Nucleus accumbens (tissue), 56 donors: Measurements from ENCODE around the gene ACVR2B.

Source experiments
- DNase-seq, 56 donors: peaks; one replicate each; lab custom pipeline; 2025; lab: John Stamatoyannopoulos, UW

ACVR2B gene

DNA sequence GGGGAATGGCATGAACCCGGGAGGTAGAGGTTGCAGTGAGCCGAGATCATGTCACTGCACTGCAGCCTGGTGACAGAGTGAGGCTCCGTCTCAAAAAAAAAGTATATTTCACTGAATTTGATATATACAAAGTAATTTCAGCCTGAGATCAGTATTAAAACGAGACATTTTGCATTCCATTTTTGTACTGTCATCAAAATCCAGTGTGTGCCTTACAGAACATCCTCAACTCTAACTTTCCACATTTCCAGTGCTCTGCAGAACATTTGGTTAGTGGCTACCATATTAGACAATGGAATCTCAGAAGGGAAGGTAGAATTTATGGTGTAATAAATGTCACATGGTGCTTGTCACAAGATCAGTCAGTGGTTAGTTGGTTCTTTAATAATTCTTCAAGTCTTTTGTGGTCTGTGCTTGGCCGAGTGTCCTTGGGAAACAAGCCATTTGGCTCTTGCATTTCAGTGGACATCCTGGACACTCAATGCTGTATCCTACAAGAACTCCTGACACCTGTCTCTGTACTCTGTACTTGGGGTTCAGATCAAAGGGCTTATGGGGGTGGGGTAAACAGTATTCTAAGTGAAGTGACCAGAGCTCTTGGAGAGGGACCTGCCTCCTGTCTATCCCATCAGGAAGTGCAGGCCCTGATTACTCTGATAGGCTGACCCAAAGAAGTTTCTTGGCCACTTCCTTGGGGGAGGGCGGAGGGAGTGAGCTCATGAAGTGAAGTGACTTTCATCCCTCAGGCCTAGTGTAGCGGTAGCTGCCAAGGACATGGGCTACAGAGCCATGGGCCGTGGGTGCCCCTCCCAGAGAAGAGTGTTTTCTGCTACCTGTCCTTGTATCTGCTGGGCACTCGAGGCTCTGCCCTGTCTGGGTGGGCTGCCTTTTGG is 3.7 kb downstream of the ACVR2B start:
- DNase-seq = no peak

DNA sequence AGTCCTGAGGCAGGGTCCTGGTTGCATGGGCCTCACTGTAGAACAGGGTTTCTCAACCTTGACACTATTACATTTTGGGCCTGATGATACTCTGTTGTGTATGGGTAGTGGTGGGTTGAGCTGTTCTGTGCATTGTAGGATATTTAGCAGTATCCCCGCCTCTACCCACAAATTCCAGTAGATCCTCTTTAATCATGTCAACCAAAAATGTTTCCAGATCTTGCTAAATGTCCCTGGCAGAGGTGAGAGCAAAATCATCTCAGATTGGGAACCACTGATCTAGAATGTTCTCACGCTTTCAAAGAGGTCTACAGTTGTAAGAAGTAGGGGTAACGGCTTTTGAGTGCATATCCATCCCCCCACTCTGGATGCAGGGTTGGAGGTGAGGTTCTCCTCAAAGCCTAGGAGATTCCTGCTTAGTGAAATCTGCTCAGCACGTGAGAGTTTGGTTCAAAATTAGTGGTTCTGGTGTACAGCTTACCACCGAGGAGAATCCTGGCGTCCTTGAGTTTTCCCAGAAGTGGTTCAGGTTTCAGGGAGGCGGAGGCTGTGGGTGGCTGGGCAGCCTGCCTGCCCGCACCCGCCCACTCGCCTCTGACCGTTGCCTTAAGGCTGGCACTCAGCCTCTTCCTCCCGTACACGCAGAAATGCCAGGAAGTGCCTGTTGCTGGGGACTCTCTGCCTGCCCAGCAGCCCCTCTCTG is 5.3 kb downstream of the ACVR2B start:
- DNase-seq = no peak

DNA sequence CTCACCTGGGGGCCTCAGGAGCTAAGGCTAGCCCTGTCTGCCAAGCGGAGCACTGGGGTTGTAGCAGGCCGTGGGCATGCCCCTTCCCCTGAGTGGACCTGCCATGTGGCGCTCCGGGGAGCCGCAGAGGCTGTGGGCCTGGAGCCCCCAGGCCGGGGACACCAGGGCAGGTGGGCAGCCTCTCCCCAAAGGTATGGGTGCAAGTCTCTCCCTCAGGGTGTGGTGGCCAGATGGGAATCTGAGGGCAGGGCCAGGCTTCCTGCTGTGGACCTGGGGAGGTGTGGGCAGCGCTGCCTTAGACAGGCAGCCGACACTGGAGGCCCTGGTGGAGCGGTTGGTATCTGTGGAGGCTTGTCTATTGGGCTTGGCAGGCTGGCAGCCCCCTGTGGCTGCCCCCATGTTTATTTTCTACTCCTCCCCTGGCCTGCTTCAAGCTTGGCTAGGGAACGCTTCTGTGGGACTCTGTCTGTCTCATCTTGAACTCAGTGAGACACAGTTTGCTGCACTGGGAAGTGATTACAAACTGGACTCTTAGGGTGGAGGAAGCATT is 5.9 kb downstream of the ACVR2B start:
- no peak for DNase-seq

DNA sequence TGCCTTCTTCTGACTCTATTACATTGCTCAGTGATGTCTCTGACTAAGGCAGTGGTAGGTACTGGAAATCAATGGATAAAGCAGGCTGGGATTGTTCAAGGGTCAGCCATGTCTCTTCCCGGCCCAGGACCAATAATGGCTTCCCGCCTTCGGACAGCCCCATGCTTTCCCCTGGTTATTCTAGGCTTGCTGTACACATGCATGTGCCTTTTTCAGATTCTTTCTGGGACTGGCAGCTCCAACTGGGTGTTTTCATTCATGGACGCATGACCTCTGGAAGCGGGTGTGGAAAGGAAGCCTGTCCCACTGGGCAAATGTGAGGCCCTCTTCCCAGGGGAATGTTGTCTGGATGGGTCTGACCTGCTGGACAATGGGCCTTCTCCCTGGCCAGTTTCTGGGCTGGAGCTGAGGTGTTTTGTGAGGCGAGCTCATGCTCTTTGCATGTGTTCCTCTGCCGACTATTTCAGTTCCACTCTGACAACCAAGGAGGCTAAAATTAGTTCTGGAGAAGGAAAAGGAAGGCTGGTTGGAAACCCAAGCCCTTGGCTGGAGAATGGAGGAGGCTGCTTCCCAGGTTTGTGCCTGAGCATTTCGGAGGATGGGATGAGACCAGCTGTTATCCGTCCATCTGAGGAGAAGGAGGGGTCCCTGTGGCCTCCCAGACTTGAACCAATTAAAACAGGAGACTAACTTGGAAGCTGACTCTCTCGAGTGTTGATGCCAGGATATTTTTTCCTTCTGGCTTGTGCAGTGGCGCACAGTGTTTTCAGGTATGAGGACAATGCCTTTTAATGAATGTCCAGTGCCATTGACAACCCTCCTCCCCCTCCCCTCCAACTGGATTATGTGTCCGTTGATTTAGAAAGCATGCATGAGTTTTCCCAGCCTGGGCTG is 6.9 kb downstream of the ACVR2B start:
- no peak for DNase-seq

DNA sequence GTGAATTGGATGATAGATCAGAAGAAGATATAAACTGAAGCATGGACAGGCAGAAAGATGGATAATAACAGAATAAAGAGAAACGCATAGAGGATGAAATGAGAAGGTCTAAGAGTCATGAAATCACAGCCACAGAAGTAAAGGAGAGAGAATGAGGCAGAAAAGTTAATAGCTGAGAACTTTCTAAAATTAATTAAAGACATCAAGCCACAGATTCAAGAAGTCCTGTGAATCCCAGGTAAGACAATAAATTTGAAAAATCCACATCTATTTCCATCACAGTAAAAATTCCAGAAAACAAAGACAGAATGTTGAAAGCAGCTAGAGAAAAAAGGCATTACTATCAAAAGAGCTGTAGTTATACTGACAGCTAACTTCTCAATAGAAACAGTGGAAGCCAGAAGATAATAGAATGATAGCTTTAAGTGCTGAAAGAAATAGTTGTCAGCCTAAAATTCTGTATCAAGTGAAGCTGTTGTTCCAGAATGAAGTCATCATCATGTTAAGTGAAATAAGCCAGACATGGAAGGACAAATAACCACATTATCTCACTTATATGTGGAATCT is 12.0 kb downstream of the ACVR2B start:
- DNase-seq = no peak

DNA sequence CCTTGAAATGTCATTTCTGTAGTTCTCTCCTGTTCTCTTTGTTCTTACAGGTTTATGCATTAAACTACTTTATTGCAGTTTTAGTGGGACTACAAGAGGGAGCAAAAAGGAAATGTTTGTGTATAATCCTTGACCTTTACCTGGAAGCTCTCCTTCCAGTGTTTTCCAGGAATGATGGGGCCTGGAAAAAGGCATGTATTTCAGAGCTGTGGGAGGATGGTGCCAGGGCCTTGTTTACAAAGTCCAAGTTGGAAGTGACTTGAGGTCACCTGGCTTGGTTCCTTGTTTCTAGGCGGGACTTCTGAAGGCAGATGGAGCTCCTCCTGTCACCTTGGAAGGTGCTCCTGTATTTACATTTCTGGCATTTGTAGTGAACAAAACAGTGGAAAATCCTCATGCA is 15.1 kb downstream of the ACVR2B start:
- DNase-seq = no peak

DNA sequence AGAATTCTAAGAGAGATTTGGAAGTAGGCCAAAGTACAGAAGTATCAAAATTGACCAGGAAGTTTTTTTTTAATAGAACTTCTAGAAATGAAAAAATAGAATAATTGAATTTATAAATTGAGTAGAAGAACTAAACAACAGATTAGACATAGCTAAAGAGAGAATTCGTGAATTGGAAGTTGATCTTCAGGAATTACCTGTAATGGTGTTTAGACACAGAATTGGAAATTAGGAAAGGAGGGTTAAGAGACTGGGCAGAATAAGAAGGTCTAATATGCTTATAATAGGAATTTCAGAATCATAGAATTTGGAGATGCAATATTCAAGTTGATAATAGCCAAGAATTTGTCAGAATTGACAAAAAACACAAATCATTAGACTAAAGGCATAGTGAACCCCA is 16.2 kb downstream of the ACVR2B start:
- DNase-seq = no peak

DNA sequence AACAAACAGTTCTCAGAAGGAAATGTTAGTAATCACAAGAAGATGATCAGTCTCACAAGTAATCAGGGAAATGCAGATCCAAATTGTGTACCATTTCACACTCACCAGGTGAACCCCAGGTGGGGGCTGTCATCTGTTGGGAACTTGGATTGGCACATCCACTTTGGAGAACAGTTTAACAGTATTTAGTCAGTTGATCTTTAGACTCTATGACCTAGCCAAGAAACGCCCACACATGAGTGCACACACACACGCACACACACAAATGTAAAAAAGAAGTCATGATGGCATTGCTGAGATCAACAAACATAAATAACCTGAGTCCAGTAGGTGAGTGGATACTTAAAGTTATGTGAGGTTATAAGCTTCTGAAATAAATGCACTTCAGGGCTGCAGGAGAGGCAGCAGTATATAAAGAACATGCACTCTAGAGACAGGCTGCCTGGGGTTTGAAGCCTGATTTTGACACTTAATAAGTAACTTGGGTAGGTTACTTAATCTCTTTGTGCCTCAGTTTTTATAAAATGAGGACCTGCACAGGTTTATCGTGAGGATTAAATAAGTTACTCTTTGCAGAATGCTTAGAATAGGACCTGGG is 17.7 kb downstream of the ACVR2B start:
- no peak for DNase-seq

DNA sequence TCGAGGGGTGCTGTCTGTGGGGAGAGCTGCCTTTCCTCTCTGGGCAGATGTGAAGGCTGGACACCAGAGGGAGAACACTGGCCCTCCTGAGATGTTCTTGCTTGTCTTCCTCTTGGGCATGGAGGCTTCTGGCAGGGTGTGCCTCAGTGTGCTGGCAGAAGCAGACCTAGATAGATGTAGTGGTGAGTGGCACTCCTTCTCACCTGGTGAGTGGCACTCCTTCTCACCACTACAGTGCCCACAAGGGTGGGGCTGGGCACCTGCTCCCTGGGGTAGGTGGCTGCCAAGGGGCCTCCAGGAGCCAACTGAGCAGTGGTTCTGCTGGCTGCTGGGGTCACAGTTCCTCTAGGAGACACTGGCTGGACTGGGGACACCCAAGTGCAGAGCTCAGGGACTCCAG is 18.7 kb downstream of the ACVR2B start:
- DNase-seq = no peak

DNA sequence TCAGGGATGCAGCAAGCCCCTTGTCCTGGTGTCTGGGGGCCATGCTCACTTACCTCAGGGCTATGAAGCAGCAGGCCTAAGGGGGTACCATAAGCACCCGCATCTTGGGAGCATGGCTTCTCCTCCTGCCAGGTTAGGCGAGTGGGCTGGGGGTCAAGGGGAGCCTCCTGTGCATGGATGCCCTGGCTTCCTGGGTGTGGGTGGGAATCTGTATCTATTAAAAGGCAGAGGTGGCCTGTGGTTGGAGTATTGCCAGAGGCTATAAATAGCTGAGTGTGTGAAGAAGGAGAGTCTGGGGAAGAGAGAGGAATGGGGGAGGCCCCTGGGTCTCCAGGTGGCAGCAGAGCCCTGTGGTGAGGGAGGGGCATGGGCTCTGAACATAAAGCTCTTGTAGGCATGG is 19.5 kb downstream of the ACVR2B start:
- DNase-seq = no peak

DNA sequence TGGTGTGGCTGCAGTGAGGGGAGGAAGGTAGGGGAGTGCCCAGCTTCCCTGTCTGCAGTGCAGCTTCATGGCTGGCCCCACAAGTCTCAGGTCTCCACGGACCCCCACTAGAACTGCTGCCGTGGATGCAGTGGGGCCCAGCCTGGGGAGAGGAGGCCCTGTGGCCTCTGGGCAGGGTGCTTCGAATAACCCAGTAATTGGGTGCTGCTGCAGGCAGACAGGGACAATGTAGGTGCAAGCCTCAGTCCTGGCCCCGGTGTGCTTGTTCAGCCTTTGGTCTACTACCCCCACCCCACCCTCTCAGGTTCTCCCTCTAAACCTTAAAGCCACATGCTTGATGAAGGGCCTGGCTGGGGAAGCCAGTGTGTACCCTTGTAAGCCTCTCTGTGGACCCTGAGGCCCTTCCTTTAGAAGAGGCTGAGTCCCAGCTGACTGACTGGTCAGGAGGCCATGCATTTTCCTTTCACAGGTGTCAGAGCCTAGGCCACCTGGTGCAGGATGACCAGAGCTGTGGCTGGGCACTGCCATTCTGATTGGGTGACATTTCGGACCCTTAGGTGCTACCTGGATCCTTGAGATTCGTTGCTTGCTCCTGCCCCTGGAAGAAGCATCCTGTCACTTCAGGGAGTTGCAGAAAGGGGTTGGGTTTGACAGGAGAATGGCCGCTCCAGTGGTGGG is 21.4 kb downstream of the ACVR2B start:
- DNase-seq = no peak

DNA sequence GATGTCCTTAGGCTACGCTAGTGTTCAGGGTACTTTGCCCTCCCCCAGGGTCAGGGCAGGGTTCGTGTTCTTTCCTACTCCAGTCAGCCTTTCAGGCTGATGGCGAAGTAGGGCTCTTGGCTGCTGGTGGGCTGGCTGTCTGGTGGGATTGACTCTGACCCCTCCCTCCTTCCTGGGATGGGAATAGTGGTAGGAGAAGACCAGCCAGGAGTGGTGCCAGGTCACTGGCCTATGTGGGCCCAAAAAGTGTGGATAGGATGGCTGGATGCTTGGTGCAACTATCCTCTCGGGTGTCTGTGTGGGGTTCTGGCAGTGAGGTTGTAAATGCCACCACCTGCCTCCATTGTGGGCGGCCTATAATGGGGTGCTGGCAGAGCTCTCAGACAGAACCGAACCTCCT is 22.0 kb downstream of the ACVR2B start:
- DNase-seq = no peak

DNA sequence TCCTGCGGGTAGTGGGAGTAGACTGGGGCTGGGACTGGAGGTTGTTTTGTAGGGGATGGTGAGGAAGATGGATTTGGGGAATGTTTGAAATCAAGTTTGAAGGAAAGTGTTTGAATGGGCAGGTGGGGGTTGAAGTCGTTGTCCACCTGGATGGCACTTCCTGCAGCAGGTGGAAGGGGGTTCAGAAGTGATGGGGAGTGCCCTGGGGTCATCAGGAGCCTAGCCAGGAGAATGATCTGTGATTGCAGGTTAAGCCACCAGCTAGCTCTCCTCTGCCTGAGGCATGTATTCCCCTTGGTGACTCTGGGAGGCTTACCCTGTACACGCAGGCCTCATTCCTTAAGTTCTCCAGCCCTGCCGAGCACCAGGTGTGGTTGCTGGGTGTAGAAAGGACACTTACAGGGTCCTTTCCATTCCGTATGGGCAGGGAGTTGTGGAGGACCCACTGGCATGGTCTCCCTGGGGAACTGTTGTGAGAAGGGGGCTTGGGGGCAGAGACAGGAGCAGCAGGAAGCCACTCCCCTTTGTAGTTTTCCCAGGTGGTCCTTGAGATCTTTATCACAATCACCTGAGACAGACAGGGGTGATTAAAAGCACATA is 22.6 kb downstream of the ACVR2B start:
- no peak for DNase-seq

DNA sequence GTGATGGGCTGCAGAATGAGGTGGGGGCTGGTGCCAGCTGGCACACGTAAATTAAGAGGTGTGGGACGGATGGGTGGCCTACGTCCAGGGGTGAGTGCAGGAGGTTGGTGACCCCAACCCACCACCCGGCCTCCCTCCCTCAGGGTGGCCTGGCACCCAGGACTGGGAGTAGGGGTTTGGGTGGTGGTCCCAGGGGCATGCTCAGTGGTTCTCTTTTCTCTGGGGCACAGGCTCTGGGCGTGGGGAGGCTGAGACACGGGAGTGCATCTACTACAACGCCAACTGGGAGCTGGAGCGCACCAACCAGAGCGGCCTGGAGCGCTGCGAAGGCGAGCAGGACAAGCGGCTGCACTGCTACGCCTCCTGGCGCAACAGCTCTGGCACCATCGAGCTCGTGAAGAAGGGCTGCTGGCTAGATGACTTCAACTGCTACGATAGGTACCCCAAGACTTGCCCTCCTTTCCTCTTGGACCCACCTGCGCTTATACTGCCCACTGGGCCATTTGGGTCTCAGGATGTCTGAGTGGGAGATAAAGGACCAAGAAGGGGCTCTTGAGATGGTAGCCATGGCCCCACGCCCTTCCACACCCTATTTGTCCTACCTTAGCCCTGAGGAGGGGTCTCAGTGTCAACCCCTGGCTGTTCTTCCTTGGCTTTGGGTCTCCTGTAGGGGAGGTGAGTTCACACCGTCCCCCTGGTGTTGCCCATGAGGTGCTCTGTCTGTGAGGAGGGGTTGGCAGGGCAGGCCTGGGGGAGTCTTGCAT is 23.5 kb downstream of the ACVR2B start:
- no peak for DNase-seq

DNA sequence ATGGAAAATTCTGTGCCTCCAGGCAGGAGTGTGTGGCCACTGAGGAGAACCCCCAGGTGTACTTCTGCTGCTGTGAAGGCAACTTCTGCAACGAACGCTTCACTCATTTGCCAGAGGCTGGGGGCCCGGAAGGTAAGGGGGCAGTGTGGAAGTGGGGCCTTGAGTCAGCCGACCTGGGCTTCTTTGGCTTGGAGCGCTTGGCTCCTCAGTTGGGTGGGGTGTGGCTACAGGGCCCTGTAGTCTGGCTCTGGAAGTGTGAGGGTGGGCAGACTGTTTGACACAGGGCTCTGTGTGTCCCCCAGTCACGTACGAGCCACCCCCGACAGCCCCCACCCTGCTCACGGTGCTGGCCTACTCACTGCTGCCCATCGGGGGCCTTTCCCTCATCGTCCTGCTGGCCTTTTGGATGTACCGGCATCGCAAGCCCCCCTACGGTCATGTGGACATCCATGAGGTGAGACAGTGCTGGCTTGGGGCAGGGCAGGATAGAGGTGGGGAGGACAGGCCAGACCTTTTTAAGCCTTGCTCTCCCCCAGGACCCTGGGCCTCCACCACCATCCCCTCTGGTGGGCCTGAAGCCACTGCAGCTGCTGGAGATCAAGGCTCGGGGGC is 24.3 kb downstream of the ACVR2B start:
- no peak for DNase-seq

DNA sequence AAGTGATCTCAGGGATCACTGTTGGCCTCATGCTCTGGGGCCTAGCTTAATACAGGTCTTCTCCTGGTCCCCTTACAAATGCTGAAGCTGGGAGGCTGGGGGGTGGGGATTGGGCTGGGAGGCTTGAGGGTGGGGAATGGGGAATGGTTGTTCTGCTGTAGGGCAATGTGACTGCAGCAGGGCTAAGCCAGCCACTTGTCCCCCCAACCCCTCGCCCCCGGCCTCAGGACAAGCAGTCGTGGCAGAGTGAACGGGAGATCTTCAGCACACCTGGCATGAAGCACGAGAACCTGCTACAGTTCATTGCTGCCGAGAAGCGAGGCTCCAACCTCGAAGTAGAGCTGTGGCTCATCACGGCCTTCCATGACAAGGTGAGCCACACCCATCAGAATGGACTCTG is 25.2 kb downstream of the ACVR2B start:
- no peak for DNase-seq

DNA sequence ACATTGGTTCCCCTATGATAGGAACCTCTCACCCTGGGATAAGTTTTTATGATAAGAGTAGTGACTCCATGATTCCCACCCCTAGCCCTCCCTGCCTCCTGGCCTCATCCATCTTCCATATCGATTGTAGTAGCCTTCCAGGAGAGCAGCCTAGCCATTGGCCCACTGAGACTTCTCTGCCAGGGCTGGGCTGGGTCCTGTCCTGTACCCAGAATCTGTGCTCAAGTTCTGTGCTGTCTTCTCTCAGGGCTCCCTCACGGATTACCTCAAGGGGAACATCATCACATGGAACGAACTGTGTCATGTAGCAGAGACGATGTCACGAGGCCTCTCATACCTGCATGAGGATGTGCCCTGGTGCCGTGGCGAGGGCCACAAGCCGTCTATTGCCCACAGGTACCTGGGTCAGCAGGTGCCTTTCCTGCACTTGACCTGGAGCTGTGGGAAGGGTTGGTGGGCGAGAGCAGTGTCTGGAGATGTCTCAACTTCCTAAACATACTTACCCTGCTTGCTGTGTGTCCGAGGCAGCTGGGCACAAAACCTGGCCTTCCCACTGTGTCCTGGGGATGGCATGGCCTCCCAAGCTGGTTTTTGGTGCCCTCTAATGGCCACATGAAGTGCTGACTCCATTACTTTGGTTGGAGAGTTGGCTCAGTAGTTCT is 25.9 kb downstream of the ACVR2B start:
- peak in 45 of 56 donors; percentile 3 to 75 (median 38) for DNase-seq
